Gastroesophageal sphincter (tissue), 3 donors: ENCODE data around the gene LAMA2.

Experiments used
- CTCF ChIP-seq, 4 experiments: fragments of 200-600 bp in 2 of 4; fragments of 450-650 bp in 2 of 4; sonication (generic) in 1 of 4; IDR thresholded peaks; one replicate each; pipeline ENCODE4 v1.5.1; 2017 to 2019; ENCODE audit warnings: antibody characterized with exemption in 4 of 4, mild to moderate bottlenecking in 2 of 4, moderate library complexity in 2 of 4
- POLR2AphosphoS5 ChIP-seq: sonication (generic); formaldehyde crosslinking; IDR thresholded peaks from one replicate; pipeline ENCODE4 v1.6.1; 2017; ENCODE audit warnings: antibody characterized with exemption

- TF ChIP-seq POLR2AphosphoS5: no peak
- no peak for TF ChIP-seq CTCF (IDR thresholded peaks at IDR 0.05)
These were observed 186.1 kb downstream of the LAMA2 start for GRCh38 chr6:129069006-129069405.
